Measurements from ENCODE around the gene TFF3. TPM values are rescaled to one million over a fixed set of nuclear protein-coding genes. Genes with fewer than 3 reads are reported as not detected.

The TFF3 gene
- total RNA-seq, 1 donor from 2014 or later: 0.40 TPM

DNA sequence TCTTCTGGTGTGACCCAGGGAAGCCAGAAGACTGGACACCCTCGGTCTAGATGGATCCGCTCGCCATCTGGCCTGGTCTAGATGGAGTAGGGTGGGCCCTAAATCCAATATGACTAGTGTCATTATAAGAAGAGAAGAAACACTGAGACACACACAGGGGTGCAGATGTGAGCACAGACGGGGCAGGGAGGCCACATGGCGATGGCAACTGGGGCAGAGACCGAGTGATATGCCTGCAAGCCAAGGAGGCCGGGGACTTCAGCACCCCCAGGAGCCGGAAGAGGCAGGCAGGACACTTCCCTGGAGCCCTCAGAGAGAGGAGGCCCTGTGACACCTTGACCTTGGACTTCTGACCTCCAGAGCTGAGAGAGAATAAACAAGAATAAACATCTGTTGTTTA is 5.6 kb upstream of the TFF3 start:
- no peak for DNase-seq (ENCODE audit: low read depth)

DNA sequence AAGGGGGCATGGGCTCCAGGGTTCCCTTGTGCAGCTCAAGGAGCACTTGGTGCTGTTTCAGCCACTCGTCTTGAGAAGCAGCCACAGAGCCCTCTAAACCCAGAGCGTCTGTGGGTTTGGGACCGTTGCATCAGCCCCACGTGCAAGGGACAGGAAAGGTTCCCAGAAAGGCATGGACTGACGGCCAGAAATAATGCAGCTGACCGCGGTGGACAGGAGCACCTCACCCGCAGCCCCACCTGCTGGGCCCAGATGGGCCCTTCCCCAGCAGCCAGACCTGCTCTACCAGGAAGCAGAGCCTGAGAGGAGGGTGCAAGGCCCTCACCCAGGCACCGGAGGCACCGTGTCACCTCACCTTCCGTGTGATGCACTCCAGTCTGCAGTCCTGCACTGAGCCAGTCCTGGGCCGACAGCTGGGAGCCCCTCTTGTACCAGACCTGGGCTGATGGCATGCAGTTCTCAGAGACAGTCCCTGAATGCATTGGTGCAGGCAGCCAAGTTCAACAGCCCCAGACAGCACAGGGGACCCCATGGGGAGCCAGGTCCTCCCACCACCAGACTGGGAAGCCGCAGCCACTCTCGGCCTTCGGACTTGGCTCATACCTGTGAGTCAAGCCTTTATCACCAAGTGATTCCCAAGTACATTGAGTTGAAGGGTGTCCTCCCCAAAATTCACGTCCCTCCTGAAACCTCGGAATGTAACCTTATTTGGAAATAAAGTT is 4.8 kb upstream of the TFF3 start:
- no peak for DNase-seq (ENCODE audit: low read depth)

DNA sequence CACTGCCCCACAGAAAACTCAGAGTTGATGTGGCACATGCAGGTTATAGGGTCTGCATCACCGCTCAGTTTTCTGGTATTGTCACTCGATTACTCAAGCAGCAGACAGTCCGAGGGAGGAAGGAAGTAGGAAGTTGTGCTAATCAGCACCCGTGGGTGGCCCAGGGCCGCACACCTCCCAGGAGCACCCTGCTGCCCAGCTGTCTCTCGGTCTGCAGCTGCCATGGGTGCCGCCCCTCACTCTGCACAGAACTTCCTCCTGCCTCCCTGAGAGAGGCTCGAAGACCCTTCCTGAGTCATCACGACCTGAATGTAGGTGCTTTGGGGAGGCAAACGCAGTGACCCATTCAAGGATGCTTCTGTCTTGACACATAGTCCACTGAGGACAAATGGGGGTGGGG is 4.2 kb upstream of the TFF3 start:
- DNase-seq (ENCODE audit: low read depth): no peak

DNA sequence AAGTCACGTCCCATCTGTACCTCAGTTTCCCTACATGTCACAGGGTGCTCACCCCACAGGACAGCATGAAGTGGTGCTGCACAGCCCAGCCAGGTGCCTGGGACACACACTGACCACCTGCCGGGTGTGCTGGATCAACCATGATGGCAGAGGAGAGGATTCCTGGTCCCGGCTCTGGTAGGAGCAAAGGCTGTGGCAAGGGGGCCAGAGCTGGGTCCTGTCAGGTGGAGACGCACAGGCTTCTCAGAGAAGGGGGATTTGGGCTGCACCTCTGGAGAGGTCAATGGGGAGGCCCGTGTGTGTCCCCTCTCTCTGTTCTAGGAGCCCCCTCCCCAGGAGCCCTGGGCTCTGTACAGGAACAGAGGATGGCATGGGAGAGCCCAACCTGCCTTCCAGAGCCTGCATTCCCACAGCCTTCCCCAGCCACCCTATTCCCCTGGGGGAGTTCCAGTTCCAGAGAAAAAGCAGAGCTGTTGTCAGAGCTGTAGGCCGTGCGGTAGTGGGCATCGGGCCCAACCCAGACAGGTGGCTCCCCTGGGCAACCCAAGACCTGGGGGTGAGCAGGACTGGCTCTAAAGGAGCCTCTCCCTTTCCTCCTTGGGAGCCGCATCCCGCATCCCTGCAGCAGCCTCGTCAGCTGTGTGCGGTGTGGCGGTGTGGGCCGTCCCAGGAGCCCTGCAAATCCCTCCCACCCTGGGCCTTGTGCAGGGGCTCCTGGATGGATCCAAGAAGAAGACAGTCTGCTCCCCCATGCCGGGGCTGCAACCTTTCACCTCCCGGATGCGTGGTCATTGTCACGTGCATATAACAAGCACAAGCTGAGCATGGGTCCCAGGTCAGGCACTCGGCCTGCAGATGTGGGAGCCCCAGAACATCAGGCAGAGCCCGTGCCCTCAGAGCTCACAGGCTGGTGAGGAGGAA is 2.9 kb upstream of the TFF3 start:
- DNase-seq (ENCODE audit: low read depth): no peak

DNA sequence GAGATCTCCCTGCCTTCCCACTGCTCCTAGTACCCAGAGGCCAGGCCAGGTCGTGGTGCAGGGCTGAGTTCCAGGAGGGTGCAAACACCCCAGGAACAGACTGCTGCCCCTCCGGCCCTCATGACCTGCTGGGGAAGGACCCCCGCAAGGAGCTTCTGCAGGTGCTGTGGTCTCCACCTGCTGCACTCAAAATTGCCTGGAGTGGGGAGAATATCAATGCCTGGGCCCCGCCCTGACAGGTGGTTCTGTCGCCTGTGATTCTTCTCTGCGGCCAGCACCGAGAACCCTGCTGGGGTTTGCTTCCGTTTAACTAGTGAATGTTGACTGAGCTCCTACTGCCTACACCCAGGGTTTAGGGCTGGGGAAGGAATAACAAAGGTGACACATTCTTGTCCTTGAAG is 2.1 kb upstream of the TFF3 start:
- DNase-seq (ENCODE audit: low read depth): no peak

DNA sequence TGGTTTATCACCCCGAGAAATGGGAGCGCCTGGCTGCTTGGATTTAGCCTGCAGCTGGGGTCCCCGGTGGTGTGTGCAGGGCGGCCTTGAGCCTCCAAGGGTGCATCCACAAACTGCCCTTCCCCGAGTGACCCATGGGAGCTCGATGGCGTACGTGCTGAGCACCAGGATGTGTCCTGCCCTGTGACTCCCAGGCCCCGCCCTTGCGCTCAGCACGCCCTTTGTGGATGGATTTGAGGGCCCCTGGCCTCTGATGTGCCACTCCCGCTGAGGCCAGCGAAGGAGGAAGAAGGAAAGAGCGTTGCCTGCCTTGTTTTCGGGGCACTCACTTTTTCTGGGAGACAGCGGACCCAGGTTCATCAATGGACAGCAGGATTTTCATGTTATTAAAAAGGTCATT is 1.7 kb upstream of the TFF3 start:
- DNase-seq (ENCODE audit: low read depth): no peak

DNA sequence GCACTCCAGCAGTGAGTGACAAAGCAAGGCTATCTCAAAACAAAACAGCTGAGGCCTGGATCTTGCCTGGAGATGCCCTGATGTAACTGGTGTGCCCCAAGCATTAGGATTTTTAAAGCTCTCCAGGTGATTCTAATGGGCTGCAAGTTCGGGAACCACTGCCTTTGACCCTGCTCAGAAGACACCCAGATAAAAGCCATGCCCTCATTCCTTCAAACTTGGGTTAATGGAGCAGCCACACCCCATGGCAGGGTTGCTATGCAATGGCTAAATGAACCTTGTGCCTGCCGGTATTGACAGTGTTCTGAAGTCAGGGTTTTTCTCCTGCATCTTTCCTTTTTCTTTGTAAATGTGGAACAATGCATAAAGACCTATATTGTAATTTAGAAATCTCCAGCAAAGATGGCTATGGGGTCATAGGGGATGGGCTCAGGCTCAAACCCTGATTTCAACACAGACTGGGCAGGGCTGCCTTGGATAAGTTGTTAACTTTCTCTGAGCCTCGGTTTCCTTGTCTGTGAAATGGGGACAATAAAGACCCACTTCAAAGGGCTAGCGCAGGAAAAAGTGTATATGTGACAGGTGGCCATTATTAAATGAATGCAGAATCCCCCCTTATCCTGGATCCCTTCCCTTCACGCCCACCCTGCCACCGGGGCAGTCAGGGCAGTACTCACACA is 453 bp downstream of the TFF3 start:
- no peak for DNase-seq (ENCODE audit: low read depth)

DNA sequence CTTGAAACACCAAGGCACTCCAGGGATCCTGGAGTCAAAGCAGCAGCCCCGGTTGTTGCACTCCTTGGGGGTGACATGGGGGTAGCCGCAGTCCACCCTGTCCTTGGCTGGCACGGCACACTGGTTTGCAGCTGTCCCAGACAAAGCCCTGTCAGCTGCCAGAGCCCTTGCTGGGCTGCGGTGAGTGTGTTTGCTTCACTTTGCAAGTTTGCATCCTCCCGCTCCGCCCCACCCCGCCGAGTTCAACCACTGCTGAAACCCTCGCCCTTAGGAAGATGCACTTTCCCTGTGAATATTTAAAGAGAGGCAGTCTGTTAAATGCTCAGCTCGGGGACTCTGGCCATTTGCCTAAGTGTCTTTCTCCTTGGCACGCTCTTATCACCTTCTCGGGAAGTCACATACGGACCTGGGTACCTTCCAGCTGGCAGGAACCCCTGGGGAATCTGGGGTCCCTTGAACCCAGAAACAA is 1.7 kb downstream of the TFF3 start:
- DNase-seq (ENCODE audit: low read depth): no peak

DNA sequence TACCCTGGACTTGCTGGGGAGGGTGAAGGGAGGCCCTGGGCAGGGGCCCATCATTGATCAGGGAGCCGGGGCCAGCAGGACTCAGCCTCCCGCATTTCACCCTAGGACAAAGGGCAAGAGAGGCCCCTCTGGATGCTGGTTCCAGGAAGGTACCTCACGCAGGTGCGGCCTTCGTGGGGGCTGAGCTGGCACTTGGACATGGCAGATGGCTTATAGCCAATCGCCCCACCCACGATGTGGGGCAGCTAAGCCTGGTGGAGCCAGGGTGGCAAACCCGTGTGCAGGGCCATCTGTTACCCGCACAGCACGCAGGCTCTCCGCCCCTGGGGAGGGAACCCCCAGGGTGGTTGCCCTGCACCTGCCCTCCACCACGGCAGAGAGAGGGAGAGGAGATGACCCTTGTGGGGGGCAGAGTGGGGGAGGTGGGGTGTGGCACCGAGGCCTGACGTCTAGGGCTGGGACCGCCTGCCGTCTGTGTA is 2.5 kb downstream of the TFF3 start:
- no peak for DNase-seq (ENCODE audit: low read depth)

DNA sequence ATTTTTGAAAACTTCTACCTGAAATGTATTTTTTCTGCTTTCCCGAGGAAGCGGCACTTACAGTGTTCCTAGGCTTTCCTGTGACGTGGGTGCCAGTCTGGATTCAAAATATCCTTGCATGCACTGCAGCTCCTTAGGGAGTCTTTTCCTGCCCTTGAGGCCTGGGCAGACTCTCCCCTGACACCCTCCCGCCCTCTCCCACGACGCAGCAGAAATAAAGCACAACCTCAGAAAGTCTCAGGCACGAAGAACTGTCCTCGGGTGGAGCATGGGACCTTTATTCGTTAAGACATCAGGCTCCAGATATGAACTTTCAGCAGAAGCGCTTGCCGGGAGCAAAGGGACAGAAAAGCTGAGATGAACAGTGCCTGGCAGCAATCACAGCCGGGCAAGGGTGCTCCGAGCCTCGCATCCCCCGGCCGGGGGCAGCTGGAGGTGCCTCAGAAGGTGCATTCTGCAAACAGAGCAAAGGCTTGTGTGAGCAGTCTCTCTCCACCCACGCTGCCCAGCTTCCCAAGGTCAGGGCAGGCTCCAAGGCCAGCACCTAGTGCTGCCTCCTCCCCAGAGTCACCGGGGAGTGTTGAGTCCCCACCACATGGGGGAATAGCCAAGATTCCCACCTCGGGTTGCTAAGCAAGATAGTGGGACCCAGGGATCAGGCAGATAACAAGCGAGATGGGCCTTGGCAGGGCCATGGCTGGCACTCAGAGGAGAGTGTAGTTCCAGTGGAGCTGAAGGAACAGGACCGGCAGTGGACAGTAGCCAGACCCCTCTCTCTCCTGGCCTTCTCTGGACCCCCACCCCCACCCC is 3.2 kb downstream of the TFF3 start:
- no peak for DNase-seq (ENCODE audit: low read depth)

DNA sequence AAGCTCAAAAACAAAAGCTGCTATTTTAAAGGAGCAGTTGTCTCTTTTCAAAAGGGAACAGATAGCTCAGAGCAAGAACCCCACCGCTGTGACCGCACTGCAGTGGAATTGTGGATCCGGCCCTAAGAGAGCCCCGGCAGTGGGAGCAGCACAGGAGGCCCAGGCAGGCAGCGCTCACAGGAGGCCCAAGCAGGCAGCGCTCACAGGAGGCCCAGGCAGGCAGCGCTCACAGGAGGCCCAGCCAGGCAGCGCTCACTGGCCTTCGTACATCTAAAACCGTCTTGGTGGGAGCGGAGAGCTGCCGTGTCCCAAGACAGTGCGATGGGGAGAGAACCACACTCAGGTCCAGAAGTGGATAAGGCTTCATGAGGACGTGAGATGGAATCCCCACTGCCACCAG is 4.0 kb downstream of the TFF3 start:
- no peak for DNase-seq (ENCODE audit: low read depth)

DNA sequence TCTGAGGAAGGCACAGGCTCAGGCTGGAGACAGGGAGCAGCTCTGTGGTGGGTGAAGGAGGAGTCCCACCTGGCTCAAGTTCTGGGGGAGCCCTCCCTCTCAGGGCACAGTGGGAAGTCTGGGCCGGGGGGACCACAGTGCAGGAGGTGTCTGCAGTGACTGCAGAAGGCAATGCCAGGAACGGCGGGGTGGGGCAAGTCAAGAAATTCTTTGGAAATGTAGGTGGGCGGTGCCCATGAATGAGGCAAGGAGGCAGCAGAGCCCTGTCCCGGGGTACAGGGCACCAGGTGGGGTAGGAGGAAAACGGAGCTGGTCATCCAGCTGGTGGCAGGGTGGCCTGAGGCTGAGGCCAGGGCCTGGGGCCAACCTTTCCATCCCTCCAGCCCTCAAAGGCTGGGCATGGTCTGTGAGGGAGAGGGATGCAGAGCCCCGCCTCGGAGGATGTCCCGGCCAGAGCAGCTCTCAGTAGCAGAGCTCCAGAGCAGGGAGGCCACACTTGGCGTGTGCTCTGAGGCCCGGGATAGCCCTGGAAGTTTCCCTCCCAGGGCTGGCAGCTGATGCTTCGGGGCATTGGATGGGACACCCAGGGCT is 4.7 kb downstream of the TFF3 start:
- no peak for DNase-seq (ENCODE audit: low read depth)

DNA sequence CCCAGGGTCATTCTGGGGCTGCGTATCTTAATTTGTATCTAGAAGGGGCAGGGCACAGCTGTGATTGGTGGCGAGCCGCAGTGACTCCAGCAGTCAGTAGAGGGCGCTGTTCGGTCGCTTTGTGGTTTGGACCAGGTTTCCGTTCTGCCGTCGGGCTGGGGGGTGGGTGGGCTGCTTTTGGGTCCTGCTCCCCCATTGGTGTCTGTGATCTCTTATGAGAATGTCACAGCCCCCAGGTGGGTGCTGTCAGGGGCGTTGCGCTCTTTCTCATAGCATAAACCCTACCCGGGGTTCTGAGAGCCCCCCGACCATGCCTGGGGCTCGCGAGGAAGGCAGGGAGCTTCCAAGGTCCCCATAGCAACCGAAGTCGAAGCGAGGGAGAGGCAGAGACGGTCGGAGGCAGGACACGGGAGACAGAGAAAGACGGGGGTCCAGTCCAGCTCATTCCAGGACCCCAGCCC is 5.4 kb downstream of the TFF3 start:
- no peak for DNase-seq (ENCODE audit: low read depth)

DNA sequence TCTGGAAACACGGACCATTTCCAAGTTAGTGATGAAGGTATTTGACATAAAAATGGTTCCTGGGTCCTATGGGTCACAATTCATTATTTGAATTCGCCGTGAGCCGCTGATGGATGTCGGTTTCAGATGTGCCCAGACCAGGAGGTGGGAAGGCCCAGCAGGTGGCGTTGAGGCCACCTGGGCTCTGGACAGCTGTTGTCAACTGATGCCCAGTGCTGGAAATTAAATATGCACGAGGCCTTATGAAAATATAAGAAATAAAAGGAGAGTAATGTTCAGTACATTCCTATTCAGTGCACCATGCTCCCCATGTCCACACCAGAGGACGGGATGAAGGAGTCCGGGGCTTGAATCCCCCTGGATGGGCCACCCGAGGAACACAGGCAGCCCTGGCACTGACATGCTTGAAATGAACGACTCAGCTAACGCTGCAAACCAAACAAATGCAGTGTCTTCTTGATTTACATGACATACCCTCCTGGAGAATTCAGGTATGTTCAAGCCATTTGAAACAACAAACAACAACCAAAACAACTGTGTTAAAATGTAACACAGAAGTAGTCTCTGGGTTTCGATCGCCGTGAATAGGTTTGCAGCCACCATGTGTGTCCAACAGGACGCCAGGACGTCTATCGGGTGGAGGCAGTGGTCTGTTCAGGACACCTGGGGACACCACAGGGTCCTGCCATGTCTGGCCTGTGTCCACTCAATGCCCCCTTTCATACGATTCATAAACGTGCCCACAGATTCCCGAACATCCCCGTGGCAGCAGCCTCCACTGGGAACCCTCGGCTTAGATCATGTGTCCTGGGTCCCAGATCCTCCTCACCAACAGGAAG is 6.1 kb downstream of the TFF3 start:
- DNase-seq (ENCODE audit: low read depth): no peak

DNA sequence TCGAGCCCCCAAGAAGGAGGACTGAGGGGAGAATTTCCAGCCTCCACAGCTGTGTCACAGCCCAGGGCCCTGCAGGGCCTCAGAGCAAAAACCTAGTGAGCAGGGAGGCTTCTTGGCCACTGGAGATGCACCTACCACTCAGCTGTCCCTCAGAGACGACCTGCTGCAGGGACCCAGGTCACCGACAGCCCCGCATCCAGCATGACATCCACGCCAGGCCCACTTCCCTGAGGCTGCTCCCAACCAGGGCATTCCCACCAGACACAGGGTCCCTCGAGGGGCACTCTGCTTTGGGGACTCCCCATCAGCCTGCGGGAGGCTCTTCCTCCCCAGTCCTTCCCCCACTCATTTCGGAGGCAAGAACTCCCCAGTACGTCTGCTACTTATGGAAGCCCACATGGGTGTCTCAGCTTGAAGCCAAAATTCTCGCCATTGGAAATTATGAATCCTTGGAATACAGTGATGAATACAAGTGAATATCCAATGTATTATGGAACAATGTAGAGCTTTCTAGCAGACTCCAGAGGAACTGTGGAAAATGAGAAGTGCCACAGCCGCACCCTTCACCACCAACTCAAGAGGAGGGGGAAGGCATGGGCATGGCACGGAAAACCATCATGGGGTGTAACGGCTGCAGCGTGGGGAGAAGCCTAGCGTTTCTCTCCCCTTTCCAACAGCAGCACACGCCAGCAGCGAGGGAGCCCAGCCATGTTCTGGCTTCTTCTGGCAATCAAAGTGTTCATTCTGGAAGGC is 6.9 kb downstream of the TFF3 start:
- DNase-seq (ENCODE audit: low read depth): no peak

DNA sequence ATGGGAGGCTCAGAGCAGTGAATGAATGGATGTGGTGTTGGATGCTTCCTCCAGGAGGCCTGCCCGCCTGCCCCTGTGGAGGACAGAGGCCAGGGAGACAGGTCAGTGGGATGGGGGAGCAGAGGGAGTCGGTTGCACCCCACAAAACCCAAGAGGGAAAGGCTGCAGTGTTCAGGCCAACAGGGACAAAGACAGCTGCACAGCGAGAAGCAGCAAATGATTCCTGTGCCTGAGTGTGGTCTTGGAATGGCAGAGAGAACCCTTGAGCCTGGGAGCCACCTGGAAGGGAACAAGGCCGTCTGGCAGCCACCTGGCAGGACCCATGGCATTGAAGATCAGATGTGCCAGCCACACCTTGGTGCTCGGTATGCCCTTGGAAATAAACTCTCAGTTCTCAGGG is 8.1 kb downstream of the TFF3 start:
- DNase-seq (ENCODE audit: low read depth): no peak

DNA sequence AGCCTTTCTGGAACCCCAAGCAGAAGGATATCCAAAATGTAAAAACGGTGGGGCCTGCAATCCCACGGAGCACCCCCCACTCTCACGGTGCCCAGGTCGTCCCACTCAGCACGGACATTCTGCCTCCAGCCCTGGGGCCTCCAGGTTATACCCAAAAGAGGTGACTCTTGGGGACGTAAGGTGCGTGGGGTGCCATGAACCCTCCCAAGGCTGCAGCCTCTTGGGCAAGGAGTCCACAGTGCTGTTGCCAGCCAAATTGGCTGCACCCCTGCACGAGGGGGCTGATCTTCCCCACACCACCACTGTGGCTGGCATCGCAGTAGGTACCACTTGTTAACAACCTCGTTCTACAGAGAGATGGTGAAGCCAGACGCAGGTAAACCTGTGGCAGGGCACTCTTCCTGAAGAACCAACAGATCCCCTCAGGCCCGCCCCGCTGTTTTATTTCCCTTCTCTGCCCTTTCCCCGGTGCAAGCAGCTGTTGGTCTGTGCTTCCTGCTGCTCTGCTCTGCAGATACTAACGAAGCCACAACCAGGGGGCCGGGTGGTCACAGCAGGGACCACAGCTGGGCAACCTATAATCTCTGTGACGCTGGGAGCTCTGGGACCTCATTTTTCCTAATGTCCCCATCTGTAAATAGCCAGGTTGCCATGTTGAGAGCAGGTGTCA is 8.7 kb downstream of the TFF3 start:
- no peak for DNase-seq (ENCODE audit: low read depth)

DNA sequence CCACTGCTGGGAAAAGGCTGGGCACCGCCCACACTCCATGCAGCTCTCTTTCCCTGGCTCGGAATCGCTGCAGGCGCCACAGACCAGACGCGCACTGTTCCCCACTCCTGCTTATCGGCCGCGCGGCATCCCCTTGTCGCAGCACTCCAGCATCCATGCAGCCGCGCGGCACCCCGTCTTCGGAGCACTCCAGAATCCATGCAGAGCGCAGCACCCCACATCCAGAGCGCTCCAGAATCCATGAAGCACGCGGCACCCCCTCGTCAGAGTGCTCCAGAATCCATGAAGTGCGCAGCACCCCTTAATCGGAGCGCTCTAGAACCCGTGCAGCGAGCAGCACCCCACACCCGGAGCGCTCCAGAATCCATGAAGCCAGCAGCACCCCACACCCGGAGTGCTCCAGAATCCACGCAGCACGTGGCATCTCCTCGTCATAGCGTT is 9.5 kb downstream of the TFF3 start:
- no peak for DNase-seq (ENCODE audit: low read depth)
